ENCODE measurements around the gene C2CD4C. TPM values are rescaled to one million over a fixed set of nuclear protein-coding genes. Genes with fewer than 3 reads are reported as not detected.

C2CD4C gene
- total and polyA plus RNA-seq, 2 donors (not counting 3 experiments of a cell fraction or from before 2014, with no cell fraction given): 0.25 to 0.38 TPM

DNA sequence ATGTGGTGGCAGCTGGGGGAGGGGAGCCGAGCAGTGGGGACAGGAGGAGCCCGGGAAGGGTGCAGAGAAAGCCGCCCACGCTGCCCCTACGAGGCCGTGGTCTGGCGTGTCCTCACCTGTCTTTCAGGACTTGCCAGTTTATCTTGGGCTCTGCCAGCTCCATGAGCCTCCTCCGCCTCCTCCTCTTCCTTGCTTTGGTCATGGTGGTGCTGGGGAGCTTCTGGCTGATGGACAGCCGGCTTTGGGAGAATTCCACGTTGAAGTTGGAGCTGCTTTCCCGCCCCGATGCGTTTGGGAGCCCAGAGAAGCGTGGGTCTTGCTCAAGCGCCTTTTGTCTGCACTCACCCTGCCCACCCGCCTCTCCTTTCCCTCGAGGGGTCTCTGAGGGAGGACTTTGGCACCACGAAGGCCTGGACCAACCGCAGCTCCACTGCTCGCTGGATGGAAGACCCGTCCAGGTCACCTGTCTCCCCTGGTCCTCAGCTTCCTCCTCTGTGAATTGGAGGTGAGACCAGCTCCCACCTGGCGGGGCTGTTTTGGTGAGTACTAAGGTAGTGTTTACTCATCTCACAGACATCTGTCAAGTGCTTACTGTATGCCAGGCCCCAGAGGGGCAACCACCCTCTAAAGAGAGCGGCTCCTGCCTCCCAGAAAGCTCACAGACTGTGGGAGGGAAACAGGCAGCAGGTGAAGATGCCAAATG is 34.6 kb downstream of the C2CD4C start:
- ChIA-PET POLR2A (no interaction called here), CTCF (interaction anchor here (0.8 to 2.1 kb wide), 2 partner anchors 10 to 121 kb away, joined by 3 to 4 read pairs; no protein-coding TSS in a partner anchor)
- Histone ChIP-seq H3K4me2 (ENCODE audit: insufficient read depth, low read length) (no peak overlapping the region), H3K27ac (ENCODE audit: insufficient read depth, low read depth, low read length) (no peak overlapping the region), H3K36me3 (ENCODE audit: control insufficient read depth in 2 of 2, extremely low read depth in 1 of 2, insufficient read depth in 2 of 2, low read length in 2 of 2) (no peaks in the 10 kb centered on the region), H3K9me1 (replicated peaks; ENCODE audit: control insufficient read depth, extremely low read depth, insufficient read depth, low read length) (no peaks in the 10 kb centered on the region), H3K9me3 (replicated peaks; ENCODE audit: control insufficient read depth, insufficient read depth, low read length) (no peaks in the 10 kb centered on the region), H3K27me3 (ENCODE audit: control insufficient read depth in 2 of 2, insufficient read depth in 2 of 2, low read length in 2 of 2) (no peaks in the 10 kb centered on the region), H4K20me1 (replicated peaks; ENCODE audit: control insufficient read depth, extremely low read depth, insufficient read depth, low read length) (no peaks in the 10 kb centered on the region), H2AFZ (ENCODE audit: low read depth, low read length) (no peak overlapping the region), H3K9ac (replicated peaks; ENCODE audit: extremely low read depth, insufficient read depth, low read length) (no peak overlapping the region), H3K79me2 (ENCODE audit: control insufficient read depth, insufficient read depth, low read length) (no peaks in the 10 kb centered on the region), H3K4me1 (ENCODE audit: control insufficient read depth, extremely low read depth, insufficient read depth, low read length) (no peaks in the 10 kb centered on the region), H3K4me3 (replicated peaks in 1 of 3; ENCODE audit: insufficient read depth in 1 of 3, low read depth in 1 of 3, low read length in 3 of 3) (no peak overlapping the region)
- DNase-seq (ENCODE audit: low read depth, low spot score): no peak
- dilution Hi-C loops (cut with MboI; ENCODE audit: extremely low pct_ligation_motif_present, low sequenced_read_pairs): no loop called here
- no peak for FAIRE-seq
- intact Hi-C loops (cut with micrococcal nuclease): no loop called here
- TF ChIP-seq, protein P1, sequence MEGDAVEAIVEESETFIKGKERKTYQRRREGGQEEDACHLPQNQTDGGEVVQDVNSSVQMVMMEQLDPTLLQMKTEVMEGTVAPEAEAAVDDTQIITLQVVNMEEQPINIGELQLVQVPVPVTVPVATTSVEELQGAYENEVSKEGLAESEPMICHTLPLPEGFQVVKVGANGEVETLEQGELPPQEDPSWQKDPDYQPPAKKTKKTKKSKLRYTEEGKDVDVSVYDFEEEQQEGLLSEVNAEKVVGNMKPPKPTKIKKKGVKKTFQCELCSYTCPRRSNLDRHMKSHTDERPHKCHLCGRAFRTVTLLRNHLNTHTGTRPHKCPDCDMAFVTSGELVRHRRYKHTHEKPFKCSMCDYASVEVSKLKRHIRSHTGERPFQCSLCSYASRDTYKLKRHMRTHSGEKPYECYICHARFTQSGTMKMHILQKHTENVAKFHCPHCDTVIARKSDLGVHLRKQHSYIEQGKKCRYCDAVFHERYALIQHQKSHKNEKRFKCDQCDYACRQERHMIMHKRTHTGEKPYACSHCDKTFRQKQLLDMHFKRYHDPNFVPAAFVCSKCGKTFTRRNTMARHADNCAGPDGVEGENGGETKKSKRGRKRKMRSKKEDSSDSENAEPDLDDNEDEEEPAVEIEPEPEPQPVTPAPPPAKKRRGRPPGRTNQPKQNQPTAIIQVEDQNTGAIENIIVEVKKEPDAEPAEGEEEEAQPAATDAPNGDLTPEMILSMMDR (IDR thresholded peaks at IDR 0.05; ENCODE audit: extremely low read depth in 1 of 2, insufficient read depth in 1 of 2, low read depth in 1 of 2, low read length in 2 of 2): no peak
- no peak for TF ChIP-seq JUN (IDR thresholded peaks at IDR 0.05; ENCODE audit: borderline replicate concordance, insufficient read depth, insufficient read length, low read depth)
- no peak for TF ChIP-seq GATA2 (IDR thresholded peaks at IDR 0.05; ENCODE audit: insufficient read depth, insufficient read length, low read depth, low read length)
- TF ChIP-seq EZH2 (IDR thresholded peaks at IDR 0.05; ENCODE audit: borderline replicate concordance, low read depth, low read length, severe bottlenecking): no peak
- TF ChIP-seq MYC (IDR thresholded peaks at IDR 0.05; ENCODE audit: low read depth, low read length): no peak
- no peak for TF ChIP-seq POLR2A (IDR thresholded peaks at IDR 0.05; ENCODE audit: low read depth, low read length)
- no peak for TF ChIP-seq POLR2AphosphoS5 (IDR thresholded peaks at IDR 0.05; ENCODE audit: insufficient read depth, low read depth, low read length)
- no peak for TF ChIP-seq MAX (IDR thresholded peaks at IDR 0.05; ENCODE audit: insufficient read depth, insufficient read length)
- BruUV-seq (replicated peaks): no TSS peak

Data from endothelial cell of umbilical vein (primary cell).